ENCODE measurements around the gene NIPAL4. TPM values are rescaled to one million over a fixed set of nuclear protein-coding genes. Genes with fewer than 3 reads are reported as not detected.
A peak's percentile ranks its signal among the peaks of the same experiment; 100 is the strongest.

The NIPAL4 gene
- total RNA-seq, 1 donor from 2014 or later, result 5.3 TPM

- Histone ChIP-seq H3K36me3 (ENCODE audit: control insufficient read depth, insufficient read depth, low read length) (no peaks in the 10 kb centered on the region), H3K4me3 (ENCODE audit: low read depth, low read length) (no peak overlapping the region), H3K27me3 (ENCODE audit: control insufficient read depth, insufficient read depth, low read length) (no peaks in the 10 kb centered on the region)
- TF ChIP-seq CTCF (IDR thresholded peaks at IDR 0.05; ENCODE audit: insufficient read depth, low read length, severe bottlenecking), result no peak
- FAIRE-seq, result no peak
- no peak for DNase-seq (ENCODE audit: low read depth)
Measured at GRCh38 chr5:157491471-157491995, 31.5 kb downstream of the NIPAL4 start.

- Histone ChIP-seq H3K4me3 (ENCODE audit: low read depth, low read length) (no peak overlapping the region), H3K27me3 (ENCODE audit: control insufficient read depth, insufficient read depth, low read length) (no peaks in the 10 kb centered on the region), H3K36me3 (ENCODE audit: control insufficient read depth, insufficient read depth, low read length) (no peaks in the 10 kb centered on the region)
- TF ChIP-seq CTCF (IDR thresholded peaks at IDR 0.05; ENCODE audit: insufficient read depth, low read length, severe bottlenecking), result no peak
- DNase-seq (ENCODE audit: low read depth) (no peak), FAIRE-seq (no peak)
Measured at GRCh38 chr5:157492886-157493285, 32.9 kb downstream of the NIPAL4 start.

GRCh38 chr5:157494178-157494832 is 34.3 kb downstream of the NIPAL4 start:
- Histone ChIP-seq H3K4me3 (ENCODE audit: low read depth, low read length) (no peak overlapping the region), H3K36me3 (ENCODE audit: control insufficient read depth, insufficient read depth, low read length) (no peaks in the 10 kb centered on the region), H3K27me3 (ENCODE audit: control insufficient read depth, insufficient read depth, low read length) (no peaks in the 10 kb centered on the region)
- TF ChIP-seq CTCF (IDR thresholded peaks at IDR 0.05; ENCODE audit: insufficient read depth, low read length, severe bottlenecking), result no peak
- FAIRE-seq (peak; percentile 70), DNase-seq (ENCODE audit: low read depth) (no peak)

GRCh38 chr5:157496864-157497263 is 36.9 kb downstream of the NIPAL4 start:
- no peak for FAIRE-seq

GRCh38 chr5:157497875-157498611 is 38.0 kb downstream of the NIPAL4 start:
- Histone ChIP-seq H3K27me3 (ENCODE audit: control insufficient read depth, insufficient read depth, low read length) (no peaks in the 10 kb centered on the region), H3K36me3 (ENCODE audit: control insufficient read depth, insufficient read depth, low read length) (no peaks in the 10 kb centered on the region), H3K4me3 (ENCODE audit: low read depth, low read length) (no peak overlapping the region)
- FAIRE-seq (no peak), DNase-seq (ENCODE audit: low read depth) (no peak)
- TF ChIP-seq CTCF (IDR thresholded peaks at IDR 0.05; ENCODE audit: insufficient read depth, low read length, severe bottlenecking), result no peak

More at GRCh38 chr5:157496864-157497263, 36.9 kb downstream of the NIPAL4 start:
- no peak overlapping the region for H3K4me3 ChIP-seq (ENCODE audit: low read depth, low read length)
- TF ChIP-seq CTCF (IDR thresholded peaks at IDR 0.05; ENCODE audit: insufficient read depth, low read length, severe bottlenecking), result no peak
- H3K36me3 ChIP-seq (ENCODE audit: control insufficient read depth, insufficient read depth, low read length), result no peaks in the 10 kb centered on the region
- no peak for DNase-seq (ENCODE audit: low read depth)
- no peaks in the 10 kb centered on the region for H3K27me3 ChIP-seq (ENCODE audit: control insufficient read depth, insufficient read depth, low read length)
